Measurements from ENCODE around the gene SMAD6.

DNA sequence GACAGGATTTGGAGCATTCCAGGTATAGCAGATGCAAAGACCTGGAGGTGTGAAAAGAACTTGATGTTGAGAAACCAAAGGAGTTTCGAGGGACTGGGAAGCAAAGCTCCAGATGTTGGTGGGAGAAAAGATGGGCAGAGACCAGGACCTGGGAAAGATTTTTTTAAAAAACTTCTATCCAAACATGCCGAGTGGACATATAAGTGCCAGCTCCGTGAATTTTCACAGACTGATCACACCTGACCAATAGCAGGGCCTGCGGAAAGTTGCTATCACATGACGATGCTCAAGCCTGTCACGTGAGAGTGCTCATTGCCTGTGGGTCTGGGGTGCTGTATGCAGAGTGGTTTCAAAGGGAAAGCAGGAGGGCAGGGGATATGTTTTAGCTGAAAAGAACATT, 19.9 kb downstream of the SMAD6 start:
- TF ChIP-seq, protein P1, sequence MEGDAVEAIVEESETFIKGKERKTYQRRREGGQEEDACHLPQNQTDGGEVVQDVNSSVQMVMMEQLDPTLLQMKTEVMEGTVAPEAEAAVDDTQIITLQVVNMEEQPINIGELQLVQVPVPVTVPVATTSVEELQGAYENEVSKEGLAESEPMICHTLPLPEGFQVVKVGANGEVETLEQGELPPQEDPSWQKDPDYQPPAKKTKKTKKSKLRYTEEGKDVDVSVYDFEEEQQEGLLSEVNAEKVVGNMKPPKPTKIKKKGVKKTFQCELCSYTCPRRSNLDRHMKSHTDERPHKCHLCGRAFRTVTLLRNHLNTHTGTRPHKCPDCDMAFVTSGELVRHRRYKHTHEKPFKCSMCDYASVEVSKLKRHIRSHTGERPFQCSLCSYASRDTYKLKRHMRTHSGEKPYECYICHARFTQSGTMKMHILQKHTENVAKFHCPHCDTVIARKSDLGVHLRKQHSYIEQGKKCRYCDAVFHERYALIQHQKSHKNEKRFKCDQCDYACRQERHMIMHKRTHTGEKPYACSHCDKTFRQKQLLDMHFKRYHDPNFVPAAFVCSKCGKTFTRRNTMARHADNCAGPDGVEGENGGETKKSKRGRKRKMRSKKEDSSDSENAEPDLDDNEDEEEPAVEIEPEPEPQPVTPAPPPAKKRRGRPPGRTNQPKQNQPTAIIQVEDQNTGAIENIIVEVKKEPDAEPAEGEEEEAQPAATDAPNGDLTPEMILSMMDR (IDR thresholded peaks at IDR 0.05): no peak
- TF ChIP-seq POLR2A (IDR thresholded peaks at IDR 0.05): no peak

All from right lobe of liver (tissue), 4 donors.